GM12874 (cell line): ENCODE measurements around the gene GIPC3.

Experiments used
- TF ChIP-seq, protein P1 (sequence below): IDR thresholded peaks from 2 replicates; pipeline ENCODE4 v1.5.1; 2011; ENCODE audit warnings: low read depth, mild to moderate bottlenecking, control low read depth, low read length, moderate library complexity; ENCODE audit not compliant: insufficient read depth

GIPC3 gene

DNA sequence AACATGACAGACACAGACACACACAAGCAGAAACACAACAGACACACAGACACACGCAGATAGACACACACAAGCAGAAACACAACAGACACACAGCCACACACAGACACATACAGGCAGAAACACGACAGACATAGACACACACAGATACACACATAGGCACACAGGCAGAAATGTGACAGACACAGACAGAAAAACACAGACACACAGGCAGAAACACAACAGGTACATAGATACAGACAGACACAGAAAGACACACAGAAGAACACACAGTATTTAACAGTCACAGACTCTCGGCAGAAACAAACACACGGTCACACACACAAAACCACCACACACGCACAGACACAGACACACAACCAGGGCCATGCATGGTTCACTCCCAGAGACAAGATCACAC is 20.5 kb downstream of the GIPC3 start:
- TF ChIP-seq, protein P1, sequence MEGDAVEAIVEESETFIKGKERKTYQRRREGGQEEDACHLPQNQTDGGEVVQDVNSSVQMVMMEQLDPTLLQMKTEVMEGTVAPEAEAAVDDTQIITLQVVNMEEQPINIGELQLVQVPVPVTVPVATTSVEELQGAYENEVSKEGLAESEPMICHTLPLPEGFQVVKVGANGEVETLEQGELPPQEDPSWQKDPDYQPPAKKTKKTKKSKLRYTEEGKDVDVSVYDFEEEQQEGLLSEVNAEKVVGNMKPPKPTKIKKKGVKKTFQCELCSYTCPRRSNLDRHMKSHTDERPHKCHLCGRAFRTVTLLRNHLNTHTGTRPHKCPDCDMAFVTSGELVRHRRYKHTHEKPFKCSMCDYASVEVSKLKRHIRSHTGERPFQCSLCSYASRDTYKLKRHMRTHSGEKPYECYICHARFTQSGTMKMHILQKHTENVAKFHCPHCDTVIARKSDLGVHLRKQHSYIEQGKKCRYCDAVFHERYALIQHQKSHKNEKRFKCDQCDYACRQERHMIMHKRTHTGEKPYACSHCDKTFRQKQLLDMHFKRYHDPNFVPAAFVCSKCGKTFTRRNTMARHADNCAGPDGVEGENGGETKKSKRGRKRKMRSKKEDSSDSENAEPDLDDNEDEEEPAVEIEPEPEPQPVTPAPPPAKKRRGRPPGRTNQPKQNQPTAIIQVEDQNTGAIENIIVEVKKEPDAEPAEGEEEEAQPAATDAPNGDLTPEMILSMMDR: no peak

DNA sequence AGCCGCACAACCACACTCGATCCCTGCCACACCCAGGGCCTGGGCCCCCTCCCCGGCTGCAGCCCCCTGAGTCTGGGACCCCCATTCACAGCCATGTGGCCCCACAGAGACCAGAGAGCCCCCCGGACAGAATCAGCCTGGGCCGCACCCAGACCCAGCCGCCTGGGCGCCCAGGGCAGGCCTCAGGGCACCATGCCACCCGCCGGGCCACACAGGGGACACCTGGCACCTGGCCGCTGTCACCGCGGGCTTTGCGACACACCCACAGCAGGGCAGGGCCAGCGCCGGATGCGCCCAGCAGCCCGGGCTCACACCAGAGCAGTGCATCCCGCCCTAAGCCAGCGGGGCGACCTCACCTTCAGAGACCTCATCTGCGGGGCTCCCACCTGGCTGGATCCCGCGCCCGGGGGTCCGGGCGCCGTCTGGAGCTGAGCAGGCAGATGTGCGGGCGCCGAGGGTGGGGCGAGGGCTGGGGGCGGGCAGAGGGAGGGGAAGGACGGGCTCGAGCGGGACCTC is 21.0 kb downstream of the GIPC3 start:
- TF ChIP-seq, protein P1: no peak

DNA sequence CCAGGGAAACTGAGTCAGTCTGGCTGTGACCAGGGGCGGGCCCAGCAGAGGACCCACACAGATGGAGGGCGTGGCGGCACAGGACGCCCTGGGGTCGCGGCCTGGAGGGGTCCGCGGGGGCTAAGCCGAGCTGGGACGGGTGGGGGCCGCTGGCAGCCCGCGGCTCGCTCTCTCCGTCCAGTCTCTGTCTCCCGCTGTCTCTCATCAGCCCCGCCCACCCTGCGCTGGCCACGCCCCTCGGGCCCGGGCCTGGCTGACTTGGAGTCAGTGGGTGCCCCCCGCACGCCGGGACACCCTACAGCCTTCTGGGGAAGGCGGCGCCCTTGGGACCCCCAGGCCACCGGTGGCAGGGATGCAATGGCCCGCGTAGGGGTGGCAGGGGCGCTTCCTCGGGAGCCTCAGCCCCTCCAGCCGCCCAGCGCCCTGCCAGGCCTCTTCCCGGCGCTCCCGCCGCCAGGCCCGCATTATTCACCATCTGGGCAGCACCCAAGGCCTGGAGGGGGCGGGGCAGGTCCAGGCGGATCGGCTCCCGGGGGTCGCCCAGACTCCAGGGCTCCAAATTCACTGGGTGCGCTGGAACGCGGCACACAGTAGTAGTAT is 21.5 kb downstream of the GIPC3 start, which contains the start of gene TBXA2R:
Gene TBXA2R, minus strand, starts transcription at position 186 of the 600 bp plus-strand sequence. CDS start 6,241 bp downstream, outside the sequence.
- TF ChIP-seq, protein P1: no peak

DNA sequence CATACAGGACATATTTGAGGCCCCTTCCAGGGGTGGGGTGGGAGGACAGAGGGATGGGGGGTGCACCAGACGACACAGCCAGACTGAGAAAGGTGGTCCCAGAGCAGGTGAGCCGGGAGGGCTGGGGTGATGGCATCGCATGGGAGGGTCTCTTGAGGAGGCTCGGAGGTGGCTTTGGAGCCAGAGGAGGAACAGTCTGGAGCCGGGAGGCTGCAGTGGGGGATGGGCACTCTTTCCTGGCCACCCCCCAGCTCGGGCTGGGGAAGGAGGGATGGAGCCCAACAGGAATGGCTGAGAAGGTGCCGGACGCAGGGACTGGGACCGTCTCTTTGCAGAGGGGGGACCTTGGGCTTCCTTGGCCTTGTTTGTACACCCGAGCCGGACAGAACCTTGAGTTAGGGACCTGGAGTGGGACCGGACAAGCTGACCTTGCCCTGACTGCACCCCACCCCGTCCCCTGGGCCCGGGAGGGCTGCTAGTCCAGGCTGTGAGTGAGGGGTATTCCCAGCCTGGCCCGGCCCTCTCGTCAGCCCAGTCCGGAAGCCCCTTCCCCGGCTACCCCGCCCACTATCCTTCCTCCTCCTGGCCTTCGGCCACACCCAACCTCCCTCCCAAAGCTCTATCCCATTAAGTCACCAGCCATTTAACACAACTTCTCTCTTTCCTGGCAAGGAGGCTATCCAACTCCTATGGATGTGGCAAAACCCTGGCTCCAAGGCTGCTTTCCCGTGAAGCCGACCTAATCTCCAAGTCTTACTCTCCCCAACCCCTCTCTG is 22.2 kb downstream of the GIPC3 start:
- TF ChIP-seq, protein P1: no peak

DNA sequence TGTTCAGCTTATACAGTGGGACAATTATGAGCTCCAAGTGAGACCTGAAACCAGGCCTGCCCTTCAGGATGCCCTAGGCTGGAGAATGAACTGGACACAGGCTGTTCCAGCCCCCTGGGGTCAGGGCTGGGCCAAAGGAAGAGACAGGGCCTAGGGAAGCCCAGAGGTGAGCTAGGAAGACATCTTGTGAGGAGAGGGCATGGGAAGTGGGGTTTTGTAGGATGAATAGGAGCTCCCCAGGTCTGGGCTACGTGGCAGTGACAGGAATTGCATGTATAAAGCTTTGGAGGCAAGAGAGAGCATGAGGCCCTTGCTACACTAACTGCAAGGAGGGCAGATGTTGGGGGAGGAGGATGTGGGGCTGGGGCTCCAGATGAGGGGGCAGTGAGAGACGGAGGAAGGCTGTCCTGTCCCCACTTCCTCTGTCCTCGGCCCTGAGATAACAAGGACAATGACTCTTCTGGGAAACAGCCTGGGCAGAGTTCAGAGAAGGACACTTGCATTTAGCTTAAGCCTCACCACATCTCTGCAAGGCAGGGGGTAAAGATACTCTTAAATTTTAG is 22.9 kb downstream of the GIPC3 start:
- TF ChIP-seq, protein P1: no peak

DNA sequence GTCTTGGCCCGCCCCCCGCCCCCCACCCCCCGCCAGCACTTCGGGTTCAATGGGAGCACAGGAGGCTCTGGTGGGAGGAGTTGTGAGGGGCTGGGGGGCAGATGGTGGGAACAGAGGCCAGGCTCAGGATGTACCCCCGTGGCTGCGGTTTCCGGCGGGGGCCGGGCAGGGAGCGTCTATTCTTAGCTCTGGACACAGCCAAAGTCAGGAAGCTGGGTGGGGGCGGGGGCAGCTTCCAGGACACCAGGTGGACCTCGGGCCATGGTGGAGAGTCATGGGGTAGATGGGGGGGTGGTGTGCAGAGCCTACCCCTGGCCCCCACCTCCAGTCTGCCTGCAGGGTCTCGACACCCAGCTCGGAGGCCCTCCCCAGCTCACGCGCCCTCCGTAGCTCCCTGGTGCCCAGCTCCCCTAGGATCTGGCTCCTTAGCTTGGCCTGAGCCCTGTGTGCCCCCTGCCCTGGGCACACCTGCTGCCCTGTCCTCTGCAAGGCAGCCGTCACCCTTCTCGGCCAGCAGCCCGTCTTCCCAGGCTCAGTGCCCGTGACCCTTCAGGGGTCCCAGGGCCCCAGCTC is 23.6 kb downstream of the GIPC3 start:
- TF ChIP-seq, protein P1: no peak
